Sigmoid colon (tissue), 7 donors: Measurements from ENCODE around the gene RPS19. TPM values are rescaled to one million over a fixed set of nuclear protein-coding genes. Genes with fewer than 3 reads are reported as not detected.

Source experiments
- DNase-seq: peaks from one replicate; pipeline ENCODE4 v3.0.0-alpha.2; 2019
- H3K27ac ChIP-seq, 4 donors: fragments of 200-600 bp; sonication (generic); one replicate each; pipeline ENCODE4 v1.5.1; 2016 to 2019; ENCODE audit warnings: mild to moderate bottlenecking in 1 of 4
- H3K27me3 ChIP-seq, 3 donors: fragments of 200-600 bp; sonication (generic); one replicate each; pipeline ENCODE4 v1.5.1; 2019; ENCODE audit warnings: mild to moderate bottlenecking in 1 of 3
- H3K36me3 ChIP-seq, 4 donors: fragments of 200-600 bp; sonication (generic); one replicate each; pipeline ENCODE4 v1.5.1; 2016 to 2019
- H3K4me1 ChIP-seq, 4 donors: fragments of 200-600 bp; sonication (generic); one replicate each; pipeline ENCODE4 v1.5.1; 2017 to 2019
- H3K4me3 ChIP-seq, 4 donors: fragments of 200-600 bp; sonication (generic); one replicate each; pipeline ENCODE4 v1.5.1; 2017 to 2019; ENCODE audit warnings: mild to moderate bottlenecking in 2 of 4, moderate library complexity in 1 of 4
- H3K9me3 ChIP-seq, 4 donors: fragments of 200-600 bp in 3 of 4; sonication (generic) in 3 of 4; one replicate each; pipeline versions ENCODE4 v1.5.1 to v1.6.1; 2013 to 2019
- EP300 ChIP-seq, 4 donors: sonication (generic); formaldehyde crosslinking; IDR thresholded peaks; one replicate each; pipeline ENCODE4 v1.6.1; 2017; ENCODE audit warnings: antibody characterized with exemption in 4 of 4
- POLR2A ChIP-seq, 2 donors: fragments of 450-650 bp; IDR thresholded peaks; one replicate each; pipeline ENCODE4 v1.6.1; 2016; ENCODE audit warnings: antibody characterized with exemption in 2 of 2, mild to moderate bottlenecking in 2 of 2, moderate library complexity in 2 of 2
- POLR2AphosphoS5 ChIP-seq, 4 donors: sonication (generic); formaldehyde crosslinking; IDR thresholded peaks; one replicate each; pipeline ENCODE4 v1.6.1; 2017; ENCODE audit warnings: antibody characterized with exemption in 4 of 4
- WGBS, 2 donors: extraction: QIAGEN DNeasy Blood & Tissue Kit; methylation state at CpG; one replicate each; pipeline ENCODE4 v1.1.7; 2013; 5-methylcytosine and 5-hydroxymethylcytosine counted together
- intact Hi-C: fragments of 100-400 bp; cut with DNase I; formaldehyde crosslinking; loops from one replicate; pipeline ENCODE4 v1.15.1; 2023
- polyA plus RNA-seq, 3 donors: library from polyadenylated mRNA; stranded (reverse); fragments of 200-250 nt; gene quantifications; one replicate each; pipeline ENCODE4 v1.2.3, GENCODE V29; 2013
- total RNA-seq, 4 donors: library from RNA; depleted of rRNA; stranded (reverse); fragments of >200 nt; gene quantifications; one replicate each; pipeline ENCODE4 v1.1.0, GENCODE V29; 2016
- TF ChIP-seq, protein P1 (sequence below), 4 experiments: fragments of 450-650 bp in 3 of 4; fragments of 200-600 bp in 1 of 4; IDR thresholded peaks; one replicate each; pipeline ENCODE4 v1.5.1; 2016 to 2019; ENCODE audit warnings: antibody characterized with exemption in 4 of 4, mild to moderate bottlenecking in 3 of 4, moderate library complexity in 2 of 4
- donor health status: healthy with polysubstance abuse.
- donor health status: Bipolar disorder and iron deficiency.
- donor health status: healthy.

RPS19 gene
- total and polyA plus RNA-seq, 7 donors: 738 to 3,435 (median 1,695) TPM

GRCh38 chr19:41876847-41877832, 17.1 kb downstream of the RPS19 start, which contains the start of gene CD79A:
Gene CD79A, plus strand, starts transcription at chr19:41877279. Its CDS starts 26 bp downstream, at chr19:41877305.
- no peak for DNase-seq
- no peak for TF ChIP-seq EP300 (IDR thresholded peaks at IDR 0.05)
- no peak for TF ChIP-seq POLR2A (IDR thresholded peaks at IDR 0.05)
- TF ChIP-seq POLR2AphosphoS5 (IDR thresholded peaks at IDR 0.05): no peak
- TF ChIP-seq, protein P1, sequence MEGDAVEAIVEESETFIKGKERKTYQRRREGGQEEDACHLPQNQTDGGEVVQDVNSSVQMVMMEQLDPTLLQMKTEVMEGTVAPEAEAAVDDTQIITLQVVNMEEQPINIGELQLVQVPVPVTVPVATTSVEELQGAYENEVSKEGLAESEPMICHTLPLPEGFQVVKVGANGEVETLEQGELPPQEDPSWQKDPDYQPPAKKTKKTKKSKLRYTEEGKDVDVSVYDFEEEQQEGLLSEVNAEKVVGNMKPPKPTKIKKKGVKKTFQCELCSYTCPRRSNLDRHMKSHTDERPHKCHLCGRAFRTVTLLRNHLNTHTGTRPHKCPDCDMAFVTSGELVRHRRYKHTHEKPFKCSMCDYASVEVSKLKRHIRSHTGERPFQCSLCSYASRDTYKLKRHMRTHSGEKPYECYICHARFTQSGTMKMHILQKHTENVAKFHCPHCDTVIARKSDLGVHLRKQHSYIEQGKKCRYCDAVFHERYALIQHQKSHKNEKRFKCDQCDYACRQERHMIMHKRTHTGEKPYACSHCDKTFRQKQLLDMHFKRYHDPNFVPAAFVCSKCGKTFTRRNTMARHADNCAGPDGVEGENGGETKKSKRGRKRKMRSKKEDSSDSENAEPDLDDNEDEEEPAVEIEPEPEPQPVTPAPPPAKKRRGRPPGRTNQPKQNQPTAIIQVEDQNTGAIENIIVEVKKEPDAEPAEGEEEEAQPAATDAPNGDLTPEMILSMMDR (IDR thresholded peaks at IDR 0.05): no peak
- Histone ChIP-seq H3K4me3 (no peak within 1 kb of the TSS), H3K4me1 (no peaks in the 10 kb centered on the region), H3K27me3 (no peaks in the 10 kb centered on the region), H3K36me3 (peaks cover 0 to under 1% (median under 1%) of the 10 kb centered on the region in 4 donors), H3K27ac (no peak within 1 kb of the TSS), H3K9me3 (no peaks in the 10 kb centered on the region)
- intact Hi-C loops: no loop called here
- 44 to 82% methylated on average over 9 of the region's 9 CpGs for WGBS, 2 donors

DNA sequence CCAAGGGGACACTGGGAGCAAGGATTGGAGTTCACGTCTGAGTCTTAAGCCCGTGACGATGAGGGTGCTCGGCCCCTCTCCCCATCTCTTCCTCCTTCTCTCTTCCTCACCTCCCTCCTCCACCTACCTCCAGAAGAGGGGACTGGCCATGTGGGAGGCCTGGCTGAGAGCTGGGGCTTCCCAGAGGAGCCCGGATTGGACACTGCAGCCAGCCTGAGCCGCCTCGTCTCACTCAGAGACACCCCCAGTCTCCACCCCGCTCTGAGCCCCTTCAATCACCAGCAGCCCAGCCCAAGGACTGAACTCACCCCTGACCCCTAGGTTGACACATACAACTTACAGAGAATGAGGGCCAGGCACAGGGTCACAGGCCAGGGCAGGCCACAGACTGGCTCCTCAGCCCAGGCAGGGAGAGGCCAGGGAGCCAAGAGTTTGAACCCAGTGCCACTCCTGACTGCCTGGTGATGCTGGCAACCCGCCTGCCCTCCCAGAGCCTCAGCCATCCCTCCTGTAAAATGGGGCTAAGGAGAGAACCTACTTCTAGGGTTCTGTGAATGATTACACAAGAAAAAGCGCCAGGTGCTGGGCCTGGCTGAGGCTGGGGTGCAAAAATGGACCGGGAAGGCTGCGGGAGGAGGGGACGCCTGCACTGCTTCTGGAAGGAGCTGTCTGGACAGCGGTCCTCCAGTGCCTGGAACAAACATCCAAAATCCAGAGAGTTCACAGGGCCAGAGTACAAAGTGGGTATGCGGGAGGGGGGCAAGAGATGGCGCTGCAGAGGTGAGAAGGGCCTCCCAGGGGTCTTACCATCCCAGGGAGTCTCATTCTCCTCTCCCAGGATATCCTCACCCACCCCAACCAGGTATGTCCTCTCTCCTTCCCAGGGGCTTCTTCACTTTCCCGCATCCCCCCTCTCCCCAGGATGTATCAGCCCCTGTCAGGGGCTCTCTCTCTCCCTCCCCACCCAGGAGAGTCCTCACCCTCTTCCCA, 18.2 kb downstream of the RPS19 start:
- H3K36me3 ChIP-seq: no peaks in the 10 kb centered on the region
- no peak overlapping the region for H3K4me3 ChIP-seq
- no peak for DNase-seq
- 67 to 84% methylated on average over 17 of the region's 17 CpGs for WGBS, 2 donors
- H3K9me3 ChIP-seq: no peaks in the 10 kb centered on the region
- no peak overlapping the region for H3K27ac ChIP-seq
- TF ChIP-seq POLR2AphosphoS5 (IDR thresholded peaks at IDR 0.05): no peak
- no peak for TF ChIP-seq POLR2A (IDR thresholded peaks at IDR 0.05)
- TF ChIP-seq, protein P1 (IDR thresholded peaks at IDR 0.05): no peak
- TF ChIP-seq EP300 (IDR thresholded peaks at IDR 0.05): no peak
- no peaks in the 10 kb centered on the region for H3K27me3 ChIP-seq
- intact Hi-C loops: no loop called here
- peaks cover 0 to 5% (median 0%) of the 10 kb centered on the region in 4 donors for H3K4me1 ChIP-seq

GRCh38 chr19:41879080-41879479, 19.0 kb downstream of the RPS19 start:
- peaks cover 0 to 12% (median 3%) of the 10 kb centered on the region in 4 donors for H3K4me1 ChIP-seq
- DNase-seq: no peak
- no peaks in the 10 kb centered on the region for H3K27me3 ChIP-seq
- no peak overlapping the region for H3K27ac ChIP-seq
- H3K36me3 ChIP-seq: no peaks in the 10 kb centered on the region
- H3K4me3 ChIP-seq: no peak overlapping the region
- TF ChIP-seq POLR2AphosphoS5 (IDR thresholded peaks at IDR 0.05): no peak
- TF ChIP-seq, protein P1 (IDR thresholded peaks at IDR 0.05): no peak
- TF ChIP-seq POLR2A (IDR thresholded peaks at IDR 0.05): no peak
- TF ChIP-seq EP300 (IDR thresholded peaks at IDR 0.05): no peak
- WGBS, 2 donors: 89 to 91% methylated on average over 21 of the region's 21 CpGs
- intact Hi-C loops: no loop called here
- no peaks in the 10 kb centered on the region for H3K9me3 ChIP-seq

- Histone ChIP-seq H3K9me3 (no peaks in the 10 kb centered on the region), H3K4me1 (peaks cover 0 to 16% (median 8%) of the 10 kb centered on the region in 4 donors), H3K27me3 (no peaks in the 10 kb centered on the region), H3K4me3 (no peak overlapping the region), H3K27ac (no peak overlapping the region), H3K36me3 (no peaks in the 10 kb centered on the region)
- 74 to 86% methylated on average over 7 of the region's 7 CpGs for WGBS, 2 donors
- no peak for DNase-seq
- intact Hi-C loops: no loop called here
- TF ChIP-seq EP300 (IDR thresholded peaks at IDR 0.05) (no peak), POLR2AphosphoS5 (IDR thresholded peaks at IDR 0.05) (no peak), POLR2A (IDR thresholded peaks at IDR 0.05) (no peak)
- TF ChIP-seq, protein P1 (IDR thresholded peaks at IDR 0.05): no peak
These were observed 19.7 kb downstream of the RPS19 start for GRCh38 chr19:41879670-41880328.
